GM12878 (cell line): ENCODE results near the gene UCN2. TPM values are rescaled to one million over a fixed set of nuclear protein-coding genes. Genes with fewer than 3 reads are reported as not detected.

Experiments used
- ATAC-seq: fragments of 200-7000 bp; cut with Tn5 transposase; 3 replicates; pipeline ENCODE4 v1.9.1; 2020; ENCODE audit warnings: mild to moderate bottlenecking, moderate library complexity
- BruUV-seq: library from RNA; stranded (reverse); fragments of 400-500 nt; replicated peaks from 2 replicates; lab custom pipeline; 2021; lab: Mats Ljungman, UMichigan
- CTCF ChIA-PET: fragments of 300-600 bp; sonication (Branson Sonifier 250); formaldehyde crosslinking; extraction: SDS; loops from one replicate; lab custom pipeline; 2021; ENCODE audit warnings: inconsistent platforms; lab: Yijun Ruan, JAX
- POLR2A ChIA-PET: fragments of 350-600 bp; formaldehyde crosslinking; extraction: SDS; loops from one replicate; lab custom pipeline; 2021; ENCODE audit warnings: inconsistent platforms; lab: Charles Lee
- RAD21 ChIA-PET: fragments of 300-600 bp; sonication (Branson Sonifier 250); formaldehyde crosslinking; loops from one replicate; lab custom pipeline; 2023; ENCODE audit warnings: antibody characterized with exemption; ENCODE audit not compliant: unreplicated experiment; lab: Charles Lee
- SMC1A ChIA-PET: fragments of 300-600 bp; sonication (Branson Sonifier 250); formaldehyde crosslinking; loops from one replicate; lab custom pipeline; 2023; ENCODE audit not compliant: unreplicated experiment, uncharacterized antibody; lab: Charles Lee
- DNase-seq: peaks from one replicate; pipeline ENCODE4 v3.0.0-alpha.2; 2011; ENCODE audit warnings: low read depth, low spot score
- FAIRE-seq: peaks from 3 replicates; lab custom pipeline; 2011; peaks lifted over from hg19 to GRCh38; lab: Jason Lieb, UNC
- H2AFZ ChIP-seq: 2 replicates; pipeline ENCODE4 v1.6.0; 2011; ENCODE audit warnings: low read depth, low read length, control low read depth; ENCODE audit not compliant: control insufficient read depth
- H3K27ac ChIP-seq: 2 replicates; pipeline ENCODE4 v1.5.1; 2011; ENCODE audit warnings: control low read depth; ENCODE audit not compliant: control insufficient read depth, insufficient read depth
- H3K27me3 ChIP-seq, 2 experiments: replicated peaks in 1 of 2; 2 replicates each; pipeline versions ENCODE4 v1.6.0 to v1.6.1; 2011; ENCODE audit warnings: low read length in 1 of 2; ENCODE audit not compliant: control insufficient read depth in 2 of 2, insufficient read depth in 2 of 2
- H3K36me3 ChIP-seq, 2 experiments: 2 replicates each; pipeline ENCODE4 v1.5.1; 2011; ENCODE audit warnings: low read length in 1 of 2; ENCODE audit not compliant: control insufficient read depth in 2 of 2, insufficient read depth in 2 of 2
- H3K4me1 ChIP-seq: 2 replicates; pipeline ENCODE4 v1.6.1; 2011; ENCODE audit warnings: mild to moderate bottlenecking, low read length, moderate library complexity, mixed read lengths; ENCODE audit not compliant: control insufficient read depth, insufficient read depth
- H3K4me2 ChIP-seq: 2 replicates; pipeline ENCODE4 v1.6.0; 2011; ENCODE audit warnings: control low read depth; ENCODE audit not compliant: control insufficient read depth, insufficient read depth
- H3K4me3 ChIP-seq: fragments of 200-600 bp; sonication (generic); 2 replicates; pipeline ENCODE4 v1.5.1; 2016
- H3K79me2 ChIP-seq: 2 replicates; pipeline ENCODE4 v1.6.0; 2011; ENCODE audit warnings: low read length; ENCODE audit not compliant: control insufficient read depth, insufficient read depth
- H3K9ac ChIP-seq: 2 replicates; pipeline ENCODE4 v1.8.0; 2011; ENCODE audit warnings: low read length, control low read depth, mixed read lengths; ENCODE audit not compliant: control insufficient read depth, insufficient read depth
- H3K9me3 ChIP-seq: replicated peaks from 3 replicates; pipeline ENCODE4 v1.5.1; 2011; ENCODE audit warnings: mild to moderate bottlenecking, low read length; ENCODE audit not compliant: control insufficient read depth, insufficient read depth
- H4K20me1 ChIP-seq: 2 replicates; pipeline ENCODE4 v1.6.0; 2011; ENCODE audit not compliant: control insufficient read depth, insufficient read depth
- BRCA1 ChIP-seq: IDR thresholded peaks from 2 replicates; pipeline ENCODE4 v1.6.1; 2011; ENCODE audit warnings: low read depth, low read length, improper control_type of control experiment
- CHD4 ChIP-seq: fragments of 200-600 bp; sonication (generic); IDR thresholded peaks from 2 replicates; pipeline ENCODE4 v1.6.1; 2016; ENCODE audit warnings: mild to moderate bottlenecking
- ETV6 ChIP-seq, 2 experiments: fragments of 450-650 bp in 1 of 2; IDR thresholded peaks in 1 of 2; conservative IDR thresholded peaks in 1 of 2; 2 replicates each; pipeline ENCODE4 v1.6.1; 2014; ENCODE audit warnings: antibody characterized with exemption in 1 of 2, borderline replicate concordance in 1 of 2, low read depth in 1 of 2, mild to moderate bottlenecking in 1 of 2, moderate library complexity in 1 of 2
- FOS ChIP-seq: IDR thresholded peaks from 3 replicates; pipeline ENCODE4 v1.6.1; 2011; ENCODE audit warnings: borderline replicate concordance; ENCODE audit not compliant: insufficient read length; ENCODE audit errors: extremely low read depth
- MYB ChIP-seq: fragments of 150-350 bp; IDR thresholded peaks from 2 replicates; pipeline ENCODE4 v1.6.1; 2014; ENCODE audit warnings: mild to moderate bottlenecking, low read depth, low read length, borderline replicate concordance
- NFIC ChIP-seq: IDR thresholded peaks from 2 replicates; pipeline ENCODE4 v1.6.1; 2012; ENCODE audit warnings: low read depth, mild to moderate bottlenecking, inconsistent platforms, low read length, moderate library complexity
- POLR2AphosphoS5 ChIP-seq: IDR thresholded peaks from 2 replicates; pipeline ENCODE4 v1.6.1; 2011; ENCODE audit warnings: mild to moderate bottlenecking, low read length, inconsistent platforms
- SUPT20H ChIP-seq: IDR thresholded peaks from 2 replicates; pipeline ENCODE4 v1.6.1; 2011; ENCODE audit warnings: low read depth, mild to moderate bottlenecking, low read length, moderate library complexity, borderline replicate concordance; ENCODE audit not compliant: control insufficient read depth
- ZNF24 ChIP-seq: fragments of 450-650 bp; IDR thresholded peaks from 2 replicates; pipeline ENCODE4 v1.6.1; 2017; ENCODE audit warnings: antibody characterized with exemption, mild to moderate bottlenecking
- WGBS: methylation state at CpG from one replicate; pipeline ENCODE4 v1.1.6; 2016; ENCODE audit warnings: low lambda C conversion rate; ENCODE audit not compliant: insufficient replicate concordance, insufficient coverage; ENCODE audit errors: missing lambda C conversion rate; 5-methylcytosine and 5-hydroxymethylcytosine counted together
- in situ Hi-C: fragments of 300-500 bp; cut with MboI; formaldehyde crosslinking; loops from 9 replicates; pipeline ENCODE4 v1.14.3; 2018; ENCODE audit warnings: mixed read lengths
- intact Hi-C: fragments of 100-400 bp; cut with micrococcal nuclease; formaldehyde crosslinking; loops from one replicate; pipeline ENCODE4 v1.14.2; 2022; ENCODE audit not compliant: unreplicated experiment
- polyA plus RNA-seq, 11 experiments: library from polyadenylated mRNA; depleted of rRNA in 4 of 11; unstranded in 6 of 11; stranded (reverse) in 5 of 11; fragments of >200 nt; fragmentation: Nextera tagmentation in 4 of 11; fragmentation: Illumina TruSeq in 1 of 11; extraction: Ambion mirVana in 4 of 11; extraction: Trizol in 1 of 11; gene quantifications; 1 replicate in 1 of 11; 2 replicates in 10 of 11; pipeline versions ENCODE4 v1.2.1 to v1.2.3, GENCODE V29; 2011 to 2016; ENCODE audit warnings: inconsistent platforms in 2 of 11, missing spikeins in 2 of 11, low read depth in 1 of 11
- total RNA-seq, 4 experiments: library from RNA; depleted of rRNA in 3 of 4; stranded (reverse); fragments of >200 nt in 3 of 4; fragmentation: Illumina TruSeq in 1 of 4; extraction: Trizol in 1 of 4; gene quantifications; 2 replicates each; pipeline versions ENCODE4 v1.2.1 to v1.2.3, GENCODE V29; 2013 to 2021
- TF ChIP-seq, protein P1 (sequence below): fragments of 450-650 bp; IDR thresholded peaks from 2 replicates; pipeline ENCODE4 v1.6.1; 2016; ENCODE audit warnings: mild to moderate bottlenecking, moderate library complexity, borderline replicate concordance
- TF ChIP-seq, protein P2 (sequence below): fragments of 450-650 bp; IDR thresholded peaks from 2 replicates; pipeline ENCODE4 v1.6.1; 2018; ENCODE audit warnings: mild to moderate bottlenecking, low read depth, moderate library complexity; ENCODE audit not compliant: partially characterized antibody
- TF ChIP-seq, protein P3 (sequence below): IDR thresholded peaks from 2 replicates; pipeline ENCODE4 v1.6.1; 2011; ENCODE audit warnings: borderline replicate concordance, low read depth, mild to moderate bottlenecking, moderate library complexity, mixed read lengths, low read length; ENCODE audit not compliant: insufficient read depth; ENCODE audit errors: extremely low read length

Gene UCN2
- total and polyA plus RNA-seq, 10 of the 15 experiments (the other 5 are each of a cell fraction or from before 2014, with no cell fraction given) = 0.05 TPM; not detected in 9

DNA sequence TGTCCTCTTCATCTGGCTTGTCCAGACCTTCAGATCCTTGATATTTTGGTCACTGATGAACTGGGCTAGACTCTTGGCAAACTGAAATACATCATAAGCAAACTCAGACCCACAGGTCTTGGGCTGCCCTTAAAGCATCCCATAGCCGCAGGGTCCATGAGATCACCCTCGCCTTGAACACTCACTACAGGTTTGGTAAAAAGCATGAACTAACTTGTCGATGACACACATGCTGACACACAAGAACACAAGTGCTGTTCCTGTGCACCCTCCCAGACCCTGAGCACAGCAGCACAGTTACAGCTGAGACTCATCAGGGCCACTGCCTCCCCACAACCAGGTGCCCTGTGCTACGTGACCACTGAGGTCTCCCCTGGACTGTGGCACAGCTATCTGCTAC lies 28.0 kb downstream of the UCN2 start:
- no peaks in the 10 kb centered on the region for H3K4me1 ChIP-seq
- POLR2A ChIA-PET = interaction anchor here (0.6 kb wide), 1 partner anchor 380 kb away, joined by 5 read pairs; no protein-coding TSS in a partner anchor
- H3K4me2 ChIP-seq = no peak overlapping the region
- no peak for TF ChIP-seq POLR2AphosphoS5
- TF ChIP-seq, protein P1, sequence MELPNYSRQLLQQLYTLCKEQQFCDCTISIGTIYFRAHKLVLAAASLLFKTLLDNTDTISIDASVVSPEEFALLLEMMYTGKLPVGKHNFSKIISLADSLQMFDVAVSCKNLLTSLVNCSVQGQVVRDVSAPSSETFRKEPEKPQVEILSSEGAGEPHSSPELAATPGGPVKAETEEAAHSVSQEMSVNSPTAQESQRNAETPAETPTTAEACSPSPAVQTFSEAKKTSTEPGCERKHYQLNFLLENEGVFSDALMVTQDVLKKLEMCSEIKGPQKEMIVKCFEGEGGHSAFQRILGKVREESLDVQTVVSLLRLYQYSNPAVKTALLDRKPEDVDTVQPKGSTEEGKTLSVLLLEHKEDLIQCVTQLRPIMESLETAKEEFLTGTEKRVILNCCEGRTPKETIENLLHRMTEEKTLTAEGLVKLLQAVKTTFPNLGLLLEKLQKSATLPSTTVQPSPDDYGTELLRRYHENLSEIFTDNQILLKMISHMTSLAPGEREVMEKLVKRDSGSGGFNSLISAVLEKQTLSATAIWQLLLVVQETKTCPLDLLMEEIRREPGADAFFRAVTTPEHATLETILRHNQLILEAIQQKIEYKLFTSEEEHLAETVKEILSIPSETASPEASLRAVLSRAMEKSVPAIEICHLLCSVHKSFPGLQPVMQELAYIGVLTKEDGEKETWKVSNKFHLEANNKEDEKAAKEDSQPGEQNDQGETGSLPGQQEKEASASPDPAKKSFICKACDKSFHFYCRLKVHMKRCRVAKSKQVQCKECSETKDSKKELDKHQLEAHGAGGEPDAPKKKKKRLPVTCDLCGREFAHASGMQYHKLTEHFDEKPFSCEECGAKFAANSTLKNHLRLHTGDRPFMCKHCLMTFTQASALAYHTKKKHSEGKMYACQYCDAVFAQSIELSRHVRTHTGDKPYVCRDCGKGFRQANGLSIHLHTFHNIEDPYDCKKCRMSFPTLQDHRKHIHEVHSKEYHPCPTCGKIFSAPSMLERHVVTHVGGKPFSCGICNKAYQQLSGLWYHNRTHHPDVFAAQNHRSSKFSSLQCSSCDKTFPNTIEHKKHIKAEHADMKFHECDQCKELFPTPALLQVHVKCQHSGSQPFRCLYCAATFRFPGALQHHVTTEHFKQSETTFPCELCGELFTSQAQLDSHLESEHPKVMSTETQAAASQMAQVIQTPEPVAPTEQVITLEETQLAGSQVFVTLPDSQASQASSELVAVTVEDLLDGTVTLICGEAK = no peak
- TF ChIP-seq BRCA1 = no peak
- no peak for TF ChIP-seq MYB
- no peak for TF ChIP-seq ETV6 (conservative IDR thresholded peaks at IDR 0.05 in 1 of 2, IDR thresholded peaks at IDR 0.05 in 1 of 2; ENCODE audit: borderline replicate concordance in 1 of 2, low read depth in 1 of 2)
- no peak for TF ChIP-seq FOS
- TF ChIP-seq SUPT20H = no peak
- TF ChIP-seq, protein P2, sequence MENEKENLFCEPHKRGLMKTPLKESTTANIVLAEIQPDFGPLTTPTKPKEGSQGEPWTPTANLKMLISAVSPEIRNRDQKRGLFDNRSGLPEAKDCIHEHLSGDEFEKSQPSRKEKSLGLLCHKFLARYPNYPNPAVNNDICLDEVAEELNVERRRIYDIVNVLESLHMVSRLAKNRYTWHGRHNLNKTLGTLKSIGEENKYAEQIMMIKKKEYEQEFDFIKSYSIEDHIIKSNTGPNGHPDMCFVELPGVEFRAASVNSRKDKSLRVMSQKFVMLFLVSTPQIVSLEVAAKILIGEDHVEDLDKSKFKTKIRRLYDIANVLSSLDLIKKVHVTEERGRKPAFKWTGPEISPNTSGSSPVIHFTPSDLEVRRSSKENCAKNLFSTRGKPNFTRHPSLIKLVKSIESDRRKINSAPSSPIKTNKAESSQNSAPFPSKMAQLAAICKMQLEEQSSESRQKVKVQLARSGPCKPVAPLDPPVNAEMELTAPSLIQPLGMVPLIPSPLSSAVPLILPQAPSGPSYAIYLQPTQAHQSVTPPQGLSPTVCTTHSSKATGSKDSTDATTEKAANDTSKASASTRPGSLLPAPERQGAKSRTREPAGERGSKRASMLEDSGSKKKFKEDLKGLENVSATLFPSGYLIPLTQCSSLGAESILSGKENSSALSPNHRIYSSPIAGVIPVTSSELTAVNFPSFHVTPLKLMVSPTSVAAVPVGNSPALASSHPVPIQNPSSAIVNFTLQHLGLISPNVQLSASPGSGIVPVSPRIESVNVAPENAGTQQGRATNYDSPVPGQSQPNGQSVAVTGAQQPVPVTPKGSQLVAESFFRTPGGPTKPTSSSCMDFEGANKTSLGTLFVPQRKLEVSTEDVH = no peak
- TF ChIP-seq CHD4 = no peak
- TF ChIP-seq NFIC = no peak
- TF ChIP-seq ZNF24 = no peak
- TF ChIP-seq, protein P3, sequence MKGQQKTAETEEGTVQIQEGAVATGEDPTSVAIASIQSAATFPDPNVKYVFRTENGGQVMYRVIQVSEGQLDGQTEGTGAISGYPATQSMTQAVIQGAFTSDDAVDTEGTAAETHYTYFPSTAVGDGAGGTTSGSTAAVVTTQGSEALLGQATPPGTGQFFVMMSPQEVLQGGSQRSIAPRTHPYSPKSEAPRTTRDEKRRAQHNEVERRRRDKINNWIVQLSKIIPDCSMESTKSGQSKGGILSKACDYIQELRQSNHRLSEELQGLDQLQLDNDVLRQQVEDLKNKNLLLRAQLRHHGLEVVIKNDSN = no peak
- H3K4me3 ChIP-seq = no peak overlapping the region
- ATAC-seq = no peak
- H3K27me3 ChIP-seq = no peaks in the 10 kb centered on the region
- no peak overlapping the region for H3K9ac ChIP-seq
- peaks cover 3 to 32% of the 10 kb centered on the region in 2 experiments; a peak in 2 of 4 replicates for H3K36me3 ChIP-seq
- no peak overlapping the region for H3K27ac ChIP-seq
- CTCF ChIA-PET = no interaction called here
- H3K79me2 ChIP-seq = no peaks in the 10 kb centered on the region
- no TSS peak for BruUV-seq
- H2AFZ ChIP-seq = no peak overlapping the region
- in situ Hi-C loops (no loop called here), intact Hi-C loops (no loop called here)
- SMC1A ChIA-PET = no interaction called here
- H4K20me1 ChIP-seq = no peaks in the 10 kb centered on the region; the same call in 1 of the 2 replicates
- RAD21 ChIA-PET = no interaction called here
- FAIRE-seq = no peak
- no peak for DNase-seq
- H3K9me3 ChIP-seq = no peaks in the 10 kb centered on the region
- WGBS = 93% methylated on average over 4 of the region's 4 CpGs
